Hepatocyte (in vitro differentiated cells): ENCODE measurements around the gene TRIM51. TPM values are rescaled to one million over a fixed set of nuclear protein-coding genes. Genes with fewer than 3 reads are reported as not detected.

Source experiments
- DNase-seq: peaks from one replicate; pipeline ENCODE4 v3.0.0-alpha.2; 2016; ENCODE audit warnings: low spot score
- H2AFZ ChIP-seq: fragments of 200-600 bp; sonication (generic); 2 replicates; pipeline ENCODE4 v1.6.0; 2016; ENCODE audit warnings: antibody characterized with exemption, mild to moderate bottlenecking
- H3K27ac ChIP-seq: fragments of 200-600 bp; sonication (generic); 2 replicates; pipeline ENCODE4 v1.5.1; 2016; ENCODE audit warnings: mild to moderate bottlenecking
- H3K27me3 ChIP-seq: fragments of 200-600 bp; sonication (generic); 2 replicates; pipeline ENCODE4 v1.6.1; 2016
- H3K36me3 ChIP-seq: fragments of 200-600 bp; sonication (generic); replicated peaks from 2 replicates; pipeline ENCODE4 v1.5.1; 2016; ENCODE audit warnings: low read depth; ENCODE audit not compliant: insufficient read depth
- H3K4me1 ChIP-seq: fragments of 200-600 bp; sonication (generic); 2 replicates; pipeline ENCODE4 v1.5.1; 2016; ENCODE audit warnings: mild to moderate bottlenecking, moderate library complexity; ENCODE audit not compliant: insufficient read depth
- H3K4me2 ChIP-seq: fragments of 200-600 bp; sonication (generic); 2 replicates; pipeline ENCODE4 v1.6.0; 2016
- H3K4me3 ChIP-seq: fragments of 200-600 bp; sonication (generic); 2 replicates; pipeline ENCODE4 v1.5.1; 2016; ENCODE audit warnings: mild to moderate bottlenecking
- H3K79me2 ChIP-seq: fragments of 200-600 bp; sonication (generic); 2 replicates; pipeline ENCODE4 v1.6.0; 2017; ENCODE audit warnings: mild to moderate bottlenecking
- H3K9me2 ChIP-seq: fragments of 200-600 bp; sonication (generic); replicated peaks from 2 replicates; pipeline ENCODE4 v1.6.0; 2017; ENCODE audit warnings: mild to moderate bottlenecking; ENCODE audit not compliant: insufficient read depth
- H3K9me3 ChIP-seq: fragments of 200-600 bp; sonication (generic); 2 replicates; pipeline ENCODE4 v1.5.1; 2016; ENCODE audit warnings: low read depth, mild to moderate bottlenecking
- H4K20me1 ChIP-seq: fragments of 200-600 bp; sonication (generic); 2 replicates; pipeline ENCODE4 v1.6.0; 2016; ENCODE audit warnings: mild to moderate bottlenecking; ENCODE audit not compliant: insufficient read depth, poor library complexity, severe bottlenecking
- CTCF ChIP-seq: fragments of 200-600 bp; sonication (generic); IDR thresholded peaks from 2 replicates; pipeline ENCODE4 v1.5.1; 2016; ENCODE audit warnings: antibody characterized with exemption, mild to moderate bottlenecking; ENCODE audit not compliant: poor library complexity
- EZH2 ChIP-seq: fragments of 200-600 bp; sonication (generic); IDR thresholded peaks from 2 replicates; pipeline ENCODE4 v1.6.1; 2016; ENCODE audit warnings: antibody characterized with exemption, mild to moderate bottlenecking, borderline replicate concordance
- EZH2phosphoT487 ChIP-seq: fragments of 200-600 bp; sonication (generic); IDR thresholded peaks from one replicate; pipeline ENCODE4 v1.6.1; 2018; ENCODE audit warnings: antibody characterized with exemption, mild to moderate bottlenecking, low read depth, moderate library complexity; ENCODE audit not compliant: unreplicated experiment, severe bottlenecking
- WGBS: methylation state at CpG from one replicate; pipeline ENCODE4 v1.1.6; 2016; ENCODE audit warnings: low lambda C conversion rate; ENCODE audit errors: missing lambda C conversion rate; 5-methylcytosine and 5-hydroxymethylcytosine counted together
- polyA plus RNA-seq: library from polyadenylated mRNA; unstranded; fragments of >200 nt; fragmentation: Nextera tagmentation; extraction: Ambion mirVana; gene quantifications from 2 replicates; pipeline ENCODE4 v1.2.1, GENCODE V29; 2016
- small RNA-seq: library from RNA; depleted of rRNA; stranded (forward); fragments of <200 nt; gene quantifications from one replicate; pipeline ENCODE3, GENCODE V24; 2014
- total RNA-seq: library from RNA; depleted of rRNA; stranded (reverse); fragments of >200 nt; gene quantifications from 2 replicates; pipeline ENCODE4 v1.2.3, GENCODE V29; 2014

TRIM51 gene
- total and polyA plus RNA-seq, 2 experiments from 2014 or later, result not detected

- no peak for DNase-seq
- Histone ChIP-seq H3K27ac (no peak within 1 kb of the TSS), H2AFZ (no peak within 1 kb of the TSS), H3K9me3 (no peaks in the 10 kb centered on the region), H3K4me3 (no peak within 1 kb of the TSS), H3K79me2 (no peaks in the 10 kb centered on the region), H3K9me2 (no peaks in the 10 kb centered on the region), H3K27me3 (no peaks in the 10 kb centered on the region), H4K20me1 (no peaks in the 10 kb centered on the region), H3K4me1 (no peaks in the 10 kb centered on the region), H3K36me3 (no peaks in the 10 kb centered on the region), H3K4me2 (no peak within 1 kb of the TSS)
- TF ChIP-seq CTCF (no peak), EZH2 (no peak), EZH2phosphoT487 (no peak)
- 70% methylated on average over 2 of the region's 2 CpGs for WGBS
Observed at GRCh38 chr11:55936300-55936699, 53.2 kb downstream of the TRIM51 start, which contains the start of gene OR5I1. Gene OR5I1 (minus strand): TSS chr11:55936400. CDS start chr11:55936400, 0 bp downstream.

Small RNA genes within 50 kb of the gene (small RNA-seq; reads per million reads assigned to genes)
- gene AC036111.3, result not detected

Other genes with a start within 250 kb of the TRIM51 start
- gene OR4P4, start 248.2 kb upstream of the TRIM51 start, total RNA-seq, result not detected in 2 replicates
- not detected in 2 replicates for gene OR4P4, start 248.2 kb upstream of the TRIM51 start, polyA plus RNA-seq
- not detected in 2 replicates for gene OR4S2, start 235.0 kb upstream of the TRIM51 start, total RNA-seq
- not detected in 2 replicates for gene OR4S2, start 235.0 kb upstream of the TRIM51 start, polyA plus RNA-seq
- not detected in 2 replicates for gene OR4C6, start 221.1 kb upstream of the TRIM51 start, total RNA-seq
- gene OR4C6, start 221.1 kb upstream of the TRIM51 start, polyA plus RNA-seq, result not detected in 2 replicates
- gene OR5D13, start 109.9 kb upstream of the TRIM51 start, total RNA-seq, result not detected in 2 replicates
- not detected in 2 replicates for gene OR5D13, start 109.9 kb upstream of the TRIM51 start, polyA plus RNA-seq
- not detected in 2 replicates for gene OR5D14, start 87.7 kb upstream of the TRIM51 start, total RNA-seq
- not detected in 2 replicates for gene OR5D14, start 87.7 kb upstream of the TRIM51 start, polyA plus RNA-seq
- gene OR5L1, start 71.9 kb upstream of the TRIM51 start, total RNA-seq, result not detected in 2 replicates
- gene OR5L1, start 71.9 kb upstream of the TRIM51 start, polyA plus RNA-seq, result not detected in 2 replicates
- gene OR5D18, start 63.7 kb upstream of the TRIM51 start, total RNA-seq, result not detected in 2 replicates
- gene OR5D18, start 63.7 kb upstream of the TRIM51 start, polyA plus RNA-seq, result not detected in 2 replicates
- not detected in 2 replicates for gene OR5L2, start 56.1 kb upstream of the TRIM51 start, total RNA-seq
- not detected in 2 replicates for gene OR5L2, start 56.1 kb upstream of the TRIM51 start, polyA plus RNA-seq
- not detected in 2 replicates for gene OR5D16, start 44.5 kb upstream of the TRIM51 start, total RNA-seq
- not detected in 2 replicates for gene OR5D16, start 44.5 kb upstream of the TRIM51 start, polyA plus RNA-seq
- gene OR5W2, start 31.3 kb downstream of the TRIM51 start, total RNA-seq, result not detected in 2 replicates
- not detected in 2 replicates for gene OR5W2, start 31.3 kb downstream of the TRIM51 start, polyA plus RNA-seq
- gene OR5I1, start 53.1 kb downstream of the TRIM51 start, total RNA-seq, result not detected in 2 replicates
- not detected in 2 replicates for gene OR5I1, start 53.1 kb downstream of the TRIM51 start, polyA plus RNA-seq
- gene OR10AG1, start 86.6 kb downstream of the TRIM51 start, total RNA-seq, result not detected in 2 replicates
- not detected in 2 replicates for gene OR10AG1, start 86.6 kb downstream of the TRIM51 start, polyA plus RNA-seq
- gene OR5F1, start 111.3 kb downstream of the TRIM51 start, total RNA-seq, result not detected in 2 replicates
- gene OR5F1, start 111.3 kb downstream of the TRIM51 start, polyA plus RNA-seq, result not detected in 2 replicates
- not detected in 2 replicates for gene OR5AS1, start 144.4 kb downstream of the TRIM51 start, total RNA-seq
- gene OR5AS1, start 144.4 kb downstream of the TRIM51 start, polyA plus RNA-seq, result not detected in 2 replicates
- gene OR8I2, start 210.0 kb downstream of the TRIM51 start, total RNA-seq, result not detected in 2 replicates
- not detected in 2 replicates for gene OR8I2, start 210.0 kb downstream of the TRIM51 start, polyA plus RNA-seq
- not detected in 2 replicates for gene OR8H2, start 220.4 kb downstream of the TRIM51 start, total RNA-seq
- gene OR8H2, start 220.4 kb downstream of the TRIM51 start, polyA plus RNA-seq, result not detected in 2 replicates
- not detected in 2 replicates for gene OR8H3, start 239.1 kb downstream of the TRIM51 start, total RNA-seq
- gene OR8H3, start 239.1 kb downstream of the TRIM51 start, polyA plus RNA-seq, result not detected in 2 replicates